Gastroesophageal sphincter (tissue), 4 donors: Measurements from ENCODE around the gene ZNF212. TPM values are rescaled to one million over a fixed set of nuclear protein-coding genes. Genes with fewer than 3 reads are reported as not detected.
"Not testable (repeated sequence)": the region's sequence is repeated elsewhere in the genome, so short reads cannot be mapped to it uniquely, and the experiment has no call there.

Source experiments
- ATAC-seq: fragments of 150-250 bp; one replicate; pipeline ENCODE4 v1.9.1; 2016; ENCODE audit warnings: mild to moderate bottlenecking, moderate library complexity
- H3K27ac ChIP-seq, 4 donors: fragments of 200-600 bp; sonication (generic) in 3 of 4; 1 replicate in 3 of 4; 2 replicates in 1 of 4; pipeline ENCODE4 v1.5.1; 2016 to 2019
- H3K27me3 ChIP-seq: fragments of 200-600 bp; sonication (generic); one replicate; pipeline ENCODE4 v1.5.1; 2019
- H3K36me3 ChIP-seq, 2 donors: fragments of 200-600 bp; sonication (generic); one replicate each; pipeline ENCODE4 v1.5.1; 2019; ENCODE audit warnings: control low read depth in 1 of 2
- H3K4me1 ChIP-seq, 3 donors: fragments of 200-600 bp; sonication (generic); 1 replicate in 2 of 3; 2 replicates in 1 of 3; pipeline ENCODE4 v1.5.1; 2016 to 2019; ENCODE audit warnings: control low read depth in 2 of 3
- H3K4me3 ChIP-seq, 2 donors: fragments of 200-600 bp; sonication (generic); one replicate each; pipeline ENCODE4 v1.5.1; 2019; ENCODE audit warnings: mild to moderate bottlenecking in 1 of 2, moderate library complexity in 1 of 2
- H3K9me3 ChIP-seq, 3 donors: fragments of 200-600 bp; sonication (generic); one replicate each; pipeline ENCODE4 v1.5.1; 2017 to 2019; ENCODE audit warnings: control low read depth in 2 of 3
- CTCF ChIP-seq, 4 experiments: fragments of 200-600 bp in 2 of 4; fragments of 450-650 bp in 2 of 4; sonication (generic) in 1 of 4; IDR thresholded peaks; one replicate each; pipeline ENCODE4 v1.5.1; 2017 to 2019; ENCODE audit warnings: antibody characterized with exemption in 4 of 4, mild to moderate bottlenecking in 2 of 4, moderate library complexity in 2 of 4
- EP300 ChIP-seq: sonication (generic); formaldehyde crosslinking; IDR thresholded peaks from one replicate; pipeline ENCODE4 v1.6.1; 2017; ENCODE audit warnings: antibody characterized with exemption, mild to moderate bottlenecking
- POLR2A ChIP-seq, 2 donors: fragments of 450-650 bp; IDR thresholded peaks; one replicate each; pipeline ENCODE4 v1.6.1; 2017; ENCODE audit warnings: antibody characterized with exemption in 2 of 2, mild to moderate bottlenecking in 2 of 2, moderate library complexity in 1 of 2
- POLR2AphosphoS5 ChIP-seq: sonication (generic); formaldehyde crosslinking; IDR thresholded peaks from one replicate; pipeline ENCODE4 v1.6.1; 2017; ENCODE audit warnings: antibody characterized with exemption
- WGBS, 2 donors: methylation state at CpG; one replicate each; pipeline ENCODE4 v1.1.5; 2018; ENCODE audit warnings: low coverage in 1 of 2; 5-methylcytosine and 5-hydroxymethylcytosine counted together
- total RNA-seq, 4 donors: library from RNA; depleted of rRNA; stranded (reverse); fragments of >200 nt; gene quantifications; one replicate each; pipeline ENCODE4 v1.1.0, GENCODE V29; 2016

The ZNF212 gene
- total RNA-seq, 4 donors from 2014 or later, result 4.3 to 11.1 (median 9.4) TPM

DNA sequence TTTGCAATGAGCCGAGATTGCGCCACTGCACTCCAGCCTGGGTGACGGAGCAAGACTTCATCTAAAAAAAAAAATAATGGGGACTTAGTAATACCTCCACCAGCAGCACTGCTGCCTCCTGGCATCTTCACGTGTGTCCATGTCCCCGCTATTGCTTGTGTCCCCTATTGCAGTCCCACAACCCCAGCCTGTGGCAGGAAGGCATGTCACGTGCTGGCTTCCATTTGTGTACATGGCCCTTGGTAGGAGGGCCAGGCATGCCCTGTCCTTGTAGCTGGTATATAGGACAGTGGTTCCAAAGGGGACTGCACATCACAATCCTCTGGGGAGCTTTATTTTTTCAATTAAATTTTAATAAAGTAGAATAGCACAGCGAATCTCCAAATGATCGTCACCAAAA lies 28.3 kb downstream of the ZNF212 start:
- TF ChIP-seq POLR2A (IDR thresholded peaks at IDR 0.05) (no peak), EP300 (no peak), CTCF (IDR thresholded peaks at IDR 0.05) (no peak), POLR2AphosphoS5 (no peak)
- Histone ChIP-seq H3K4me1 (peaks cover 0 to 19% (median 6%) of the 10 kb centered on the region in 3 donors), H3K9me3 (no peaks in the 10 kb centered on the region), H3K36me3 (peaks cover 0 to 76% of the 10 kb centered on the region in 2 donors), H3K4me3 (no peak overlapping the region), H3K27ac (no peak overlapping the region), H3K27me3 (no peaks in the 10 kb centered on the region)
- 95 to 100% methylated on average over 4 to 5 of the region's 8 CpGs for WGBS, 2 donors
- ATAC-seq, result no peak

DNA sequence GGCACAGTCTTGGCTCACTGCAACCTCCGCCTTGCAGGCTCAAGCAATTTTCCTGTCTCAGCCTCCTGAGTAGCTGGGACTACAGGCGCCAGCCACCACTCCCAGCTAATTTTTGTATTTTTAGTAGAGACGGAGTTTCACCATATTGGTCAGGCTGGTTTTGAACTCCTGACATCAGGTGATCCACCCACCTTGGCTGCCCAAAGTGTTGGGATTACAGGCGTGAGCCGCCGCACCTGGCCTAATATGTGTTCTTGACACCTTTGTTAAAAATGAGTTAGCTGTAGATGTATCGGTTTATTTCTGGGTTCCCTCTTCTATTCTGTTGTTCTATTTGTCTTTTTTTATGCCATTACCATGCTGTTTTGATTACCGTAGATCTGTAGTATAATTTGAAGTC lies 35.0 kb downstream of the ZNF212 start:
- 87 to 100% methylated on average over 1 to 8 of the region's 8 CpGs for WGBS, 2 donors
- peaks cover 0 to 95% of the 10 kb centered on the region in 2 donors for H3K36me3 ChIP-seq
- not testable (repeated sequence) for H3K27me3 ChIP-seq, H3K4me3 ChIP-seq, H3K27ac ChIP-seq, H3K4me1 ChIP-seq, H3K9me3 ChIP-seq, ATAC-seq

DNA sequence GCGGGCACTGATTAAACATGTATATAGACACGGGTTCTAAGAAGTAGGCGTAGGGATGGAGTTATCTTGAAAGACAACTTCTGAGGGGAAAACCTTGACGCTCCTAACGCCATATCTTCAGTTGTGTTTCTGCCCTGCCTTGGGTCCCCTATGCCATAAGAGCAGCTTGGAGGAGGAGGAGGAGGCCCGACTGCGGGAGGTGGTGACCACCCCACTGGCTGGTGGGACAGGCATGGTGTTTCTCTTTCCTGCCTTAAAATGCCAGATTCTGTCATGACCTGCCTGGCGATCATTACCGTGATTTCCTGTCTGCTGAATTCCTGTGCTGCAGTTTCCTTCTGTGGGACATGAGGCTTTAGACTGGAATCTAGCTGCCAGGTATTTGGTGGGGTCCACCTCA lies 38.4 kb downstream of the ZNF212 start:
- H3K4me1 ChIP-seq, result no peaks in the 10 kb centered on the region
- no peak overlapping the region for H3K27ac ChIP-seq
- TF ChIP-seq POLR2A (IDR thresholded peaks at IDR 0.05), result no peak
- H3K9me3 ChIP-seq, result no peaks in the 10 kb centered on the region
- ATAC-seq, result no peak
- no peak overlapping the region for H3K4me3 ChIP-seq
- H3K36me3 ChIP-seq, result peaks cover 0 to 96% of the 10 kb centered on the region in 2 donors
- H3K27me3 ChIP-seq, result no peaks in the 10 kb centered on the region
- 83 to 91% methylated on average over 5 to 9 of the region's 9 CpGs for WGBS, 2 donors

- Histone ChIP-seq H3K9me3 (no peaks in the 10 kb centered on the region), H3K4me1 (no peaks in the 10 kb centered on the region), H3K36me3 (peaks cover 0 to 93% of the 10 kb centered on the region in 2 donors), H3K27me3 (no peaks in the 10 kb centered on the region), H3K4me3 (no peak overlapping the region), H3K27ac (no peak overlapping the region)
- ATAC-seq, result no peak
- 95 to 96% methylated on average over 4 to 5 of the region's 11 CpGs for WGBS, 2 donors
- no peak for TF ChIP-seq POLR2AphosphoS5
- TF ChIP-seq EP300, result no peak
- TF ChIP-seq POLR2A (IDR thresholded peaks at IDR 0.05), result no peak
These were observed 38.9 kb downstream of the ZNF212 start for GRCh38 chr7:149278396-149278795.

GRCh38 chr7:149279111-149279743 lies 39.8 kb downstream of the ZNF212 start:
- ATAC-seq, result no peak
- Histone ChIP-seq H3K27ac (no peak overlapping the region), H3K4me1 (no peaks in the 10 kb centered on the region), H3K4me3 (no peak overlapping the region), H3K9me3 (no peaks in the 10 kb centered on the region), H3K27me3 (no peaks in the 10 kb centered on the region), H3K36me3 (peaks cover 0 to 89% of the 10 kb centered on the region in 2 donors)
- TF ChIP-seq EP300 (no peak), POLR2A (IDR thresholded peaks at IDR 0.05) (no peak), POLR2AphosphoS5 (no peak), CTCF (IDR thresholded peaks at IDR 0.05) (no peak)
- 83 to 96% methylated on average over 3 to 5 of the region's 17 CpGs for WGBS, 2 donors

GRCh38 chr7:149280151-149280550 lies 40.7 kb downstream of the ZNF212 start:
- peaks cover 0 to 79% of the 10 kb centered on the region in 2 donors for H3K36me3 ChIP-seq
- no peak overlapping the region for H3K27ac ChIP-seq
- ATAC-seq, result no peak
- H3K27me3 ChIP-seq, result no peaks in the 10 kb centered on the region
- WGBS, 2 donors, result 100% methylated on average over 1 of the region's 9 CpGs; no CpG with 5 or more reads in 1 of the 2 donors
- TF ChIP-seq EP300 (no peak), POLR2A (IDR thresholded peaks at IDR 0.05) (no peak), POLR2AphosphoS5 (no peak), CTCF (IDR thresholded peaks at IDR 0.05) (no peak)
- H3K9me3 ChIP-seq, result no peaks in the 10 kb centered on the region
- H3K4me1 ChIP-seq, result peaks cover 0 to 7% (median 4%) of the 10 kb centered on the region in 3 donors
- H3K4me3 ChIP-seq, result no peak overlapping the region
